ENCODE measurements around the gene RTP3. TPM values are rescaled to one million over a fixed set of nuclear protein-coding genes. Genes with fewer than 3 reads are reported as not detected.

Gene RTP3
- total RNA-seq, 1 donor from 2014 or later, result not detected

- Mint-ChIP-seq H3K27ac (no peak overlapping the region), H3K9me3 (no peaks in the 10 kb centered on the region), H3K27me3 (ENCODE audit: low read depth) (peaks cover 1% of the 10 kb centered on the region), H3K36me3 (no peaks in the 10 kb centered on the region), H3K4me1 (peaks cover 18% of the 10 kb centered on the region), H3K4me3 (no peak overlapping the region)
- TF ChIP-seq CTCF (IDR thresholded peaks at IDR 0.05; ENCODE audit: unreplicated experiment), result no peak
- DNase-seq (ENCODE audit: low spot score in 2 of 2, unreplicated experiment in 2 of 2), result no peak
Measured at GRCh38 chr3:46495901-46496456, 1.8 kb upstream of the RTP3 start.

GRCh38 chr3:46496746-46497555, 825 bp upstream of the RTP3 start:
- Mint-ChIP-seq H3K4me1 (peaks cover 21% of the 10 kb centered on the region), H3K4me3 (no peak overlapping the region), H3K27ac (no peak overlapping the region), H3K27me3 (ENCODE audit: low read depth) (peaks cover 1% of the 10 kb centered on the region), H3K36me3 (no peaks in the 10 kb centered on the region), H3K9me3 (no peaks in the 10 kb centered on the region)
- TF ChIP-seq CTCF (IDR thresholded peaks at IDR 0.05; ENCODE audit: unreplicated experiment), result no peak
- no peak for DNase-seq (ENCODE audit: low spot score in 2 of 2, unreplicated experiment in 2 of 2)

GRCh38 chr3:46498916-46499519, 1.2 kb downstream of the RTP3 start:
- Mint-ChIP-seq H3K4me1 (peaks cover 21% of the 10 kb centered on the region), H3K9me3 (no peaks in the 10 kb centered on the region), H3K36me3 (no peaks in the 10 kb centered on the region), H3K27me3 (ENCODE audit: low read depth) (peaks cover 1% of the 10 kb centered on the region), H3K4me3 (no peak overlapping the region), H3K27ac (no peak overlapping the region)
- TF ChIP-seq CTCF (IDR thresholded peaks at IDR 0.05; ENCODE audit: unreplicated experiment), result no peak
- no peak for DNase-seq (ENCODE audit: low spot score in 2 of 2, unreplicated experiment in 2 of 2)

GRCh38 chr3:46500656-46501635, 3.2 kb downstream of the RTP3 start:
- DNase-seq (ENCODE audit: low spot score in 2 of 2, unreplicated experiment in 2 of 2), result no peak
- no peak for TF ChIP-seq CTCF (IDR thresholded peaks at IDR 0.05; ENCODE audit: unreplicated experiment)
- Mint-ChIP-seq H3K27ac (no peak overlapping the region), H3K4me1 (peaks cover 20% of the 10 kb centered on the region), H3K27me3 (ENCODE audit: low read depth) (peaks cover 1% of the 10 kb centered on the region), H3K9me3 (no peaks in the 10 kb centered on the region), H3K4me3 (no peak overlapping the region), H3K36me3 (no peaks in the 10 kb centered on the region)

GRCh38 chr3:46501702-46502101, 3.9 kb downstream of the RTP3 start:
- Mint-ChIP-seq H3K4me3 (no peak overlapping the region), H3K4me1 (peaks cover 21% of the 10 kb centered on the region), H3K27me3 (ENCODE audit: low read depth) (peaks cover 1% of the 10 kb centered on the region)

More at GRCh38 chr3:46501702-46502101, 3.9 kb downstream of the RTP3 start:
- no peak overlapping the region for H3K27ac Mint-ChIP-seq
- H3K36me3 Mint-ChIP-seq, result no peaks in the 10 kb centered on the region
- no peaks in the 10 kb centered on the region for H3K9me3 Mint-ChIP-seq
- TF ChIP-seq CTCF (IDR thresholded peaks at IDR 0.05; ENCODE audit: unreplicated experiment), result no peak
- DNase-seq (ENCODE audit: low spot score in 2 of 2, unreplicated experiment in 2 of 2), result no peak

Measured in mesothelial cell of epicardium (in vitro differentiated cells).